Choroid plexus epithelial cell (primary cell): Measurements from ENCODE around the gene DHRS9.

Source experiments
- DNase-seq: peaks from one replicate; pipeline ENCODE4 v3.0.0-alpha.2; 2010; ENCODE audit warnings: low read depth
- H3K4me3 ChIP-seq: 2 replicates; pipeline ENCODE4 v1.5.1; 2011; ENCODE audit warnings: low read depth, mild to moderate bottlenecking, control low read depth, low read length, moderate library complexity
- TF ChIP-seq, protein P1 (sequence below): conservative IDR thresholded peaks from 2 replicates; pipeline ENCODE4 v1.5.1; 2011; ENCODE audit warnings: low read depth, mild to moderate bottlenecking, control low read depth, inconsistent platforms, low read length, moderate library complexity

DHRS9 gene

DNA sequence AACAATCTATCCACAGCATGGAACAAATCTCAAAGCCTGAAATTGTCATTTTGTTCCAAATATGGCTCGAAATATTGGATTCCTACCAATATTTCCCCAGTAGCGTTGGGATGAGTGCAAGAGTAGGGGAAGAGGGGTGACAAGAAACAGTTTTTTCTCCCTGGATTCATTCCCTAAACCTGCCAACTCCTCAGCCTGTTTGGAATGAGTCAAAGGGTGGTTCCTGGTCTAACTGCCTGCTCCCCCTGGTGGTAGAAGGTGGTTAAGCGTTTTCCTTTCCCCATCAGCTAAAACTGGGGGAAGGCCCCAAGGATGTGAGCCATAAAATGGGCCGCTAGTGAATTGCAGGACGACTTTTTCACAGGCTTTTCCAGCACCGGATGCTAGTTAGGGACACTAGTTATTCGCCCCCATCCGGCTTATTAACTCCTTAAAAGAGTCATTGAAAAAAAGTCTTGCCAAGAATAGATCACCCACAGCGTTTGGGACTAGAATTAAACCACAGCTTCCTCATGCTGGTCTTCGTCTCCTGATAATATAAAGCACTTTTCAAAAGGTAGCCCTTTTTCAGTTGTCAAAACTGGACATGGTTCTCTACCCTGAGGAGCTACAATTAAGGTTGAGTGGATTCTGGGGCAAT lies 72.5 kb downstream of the DHRS9 start:
- DNase-seq = peak; percentile 74
- no peak overlapping the region for H3K4me3 ChIP-seq
- TF ChIP-seq, protein P1, sequence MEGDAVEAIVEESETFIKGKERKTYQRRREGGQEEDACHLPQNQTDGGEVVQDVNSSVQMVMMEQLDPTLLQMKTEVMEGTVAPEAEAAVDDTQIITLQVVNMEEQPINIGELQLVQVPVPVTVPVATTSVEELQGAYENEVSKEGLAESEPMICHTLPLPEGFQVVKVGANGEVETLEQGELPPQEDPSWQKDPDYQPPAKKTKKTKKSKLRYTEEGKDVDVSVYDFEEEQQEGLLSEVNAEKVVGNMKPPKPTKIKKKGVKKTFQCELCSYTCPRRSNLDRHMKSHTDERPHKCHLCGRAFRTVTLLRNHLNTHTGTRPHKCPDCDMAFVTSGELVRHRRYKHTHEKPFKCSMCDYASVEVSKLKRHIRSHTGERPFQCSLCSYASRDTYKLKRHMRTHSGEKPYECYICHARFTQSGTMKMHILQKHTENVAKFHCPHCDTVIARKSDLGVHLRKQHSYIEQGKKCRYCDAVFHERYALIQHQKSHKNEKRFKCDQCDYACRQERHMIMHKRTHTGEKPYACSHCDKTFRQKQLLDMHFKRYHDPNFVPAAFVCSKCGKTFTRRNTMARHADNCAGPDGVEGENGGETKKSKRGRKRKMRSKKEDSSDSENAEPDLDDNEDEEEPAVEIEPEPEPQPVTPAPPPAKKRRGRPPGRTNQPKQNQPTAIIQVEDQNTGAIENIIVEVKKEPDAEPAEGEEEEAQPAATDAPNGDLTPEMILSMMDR = peak; percentile 96

DNA sequence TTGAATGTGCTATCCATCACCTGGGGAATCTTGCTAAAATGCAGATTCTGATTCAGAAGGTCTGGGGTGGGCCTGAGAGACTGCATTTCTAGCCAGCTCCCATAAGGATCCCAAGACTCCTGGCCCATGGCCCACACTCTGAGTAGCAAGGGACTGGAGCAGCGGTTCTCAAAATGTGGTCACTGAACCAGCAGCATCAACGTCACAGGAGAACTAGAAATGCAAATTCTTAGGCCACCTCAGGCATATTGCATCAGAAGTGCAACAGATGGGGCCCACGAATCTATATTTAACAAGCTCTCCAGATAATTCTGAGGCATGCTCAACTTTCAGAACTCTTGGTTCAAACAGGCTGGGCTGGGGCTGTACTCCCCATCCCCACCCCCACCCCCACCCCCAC lies 74.6 kb downstream of the DHRS9 start:
- H3K4me3 ChIP-seq = no peak overlapping the region
- no peak for DNase-seq
- TF ChIP-seq, protein P1 = no peak
